ENCODE results near the gene UNKL.
A peak's percentile ranks its signal among the peaks of the same experiment; 100 is the strongest.

UNKL gene

GRCh38 chr16:1401758-1402154, 12.7 kb downstream of the UNKL start:
- DNase-seq (ENCODE audit: low read depth) = no peak

- no peak for DNase-seq (ENCODE audit: low read depth)
Observed at GRCh38 chr16:1401061-1401757, 13.3 kb downstream of the UNKL start.

GRCh38 chr16:1398826-1399581, 15.5 kb downstream of the UNKL start:
- no peak for DNase-seq (ENCODE audit: low read depth)

GRCh38 chr16:1398351-1398750, 16.2 kb downstream of the UNKL start:
- no peak for DNase-seq (ENCODE audit: low read depth)

- DNase-seq (ENCODE audit: low read depth) = no peak
Observed at GRCh38 chr16:1397779-1398178, 16.7 kb downstream of the UNKL start.

GRCh38 chr16:1395444-1396031, 19.0 kb downstream of the UNKL start:
- no peak for DNase-seq (ENCODE audit: low read depth)

GRCh38 chr16:1394367-1394951, 20.0 kb downstream of the UNKL start:
- DNase-seq (ENCODE audit: low read depth) = no peak

- DNase-seq (ENCODE audit: low read depth) = no peak
Observed at GRCh38 chr16:1393613-1394176, 20.8 kb downstream of the UNKL start.

- DNase-seq (ENCODE audit: low read depth) = no peak
Observed at GRCh38 chr16:1392826-1393225, 21.7 kb downstream of the UNKL start.

GRCh38 chr16:1390239-1390779, 24.2 kb downstream of the UNKL start:
- no peak for DNase-seq (ENCODE audit: low read depth)

GRCh38 chr16:1389762-1390161, 24.7 kb downstream of the UNKL start:
- no peak for DNase-seq (ENCODE audit: low read depth)

GRCh38 chr16:1387331-1387730, 27.2 kb downstream of the UNKL start:
- DNase-seq (ENCODE audit: low read depth) = no peak

- no peak for DNase-seq (ENCODE audit: low read depth)
Observed at GRCh38 chr16:1385232-1385631, 29.3 kb downstream of the UNKL start.

- DNase-seq (ENCODE audit: low read depth) = no peak
Observed at GRCh38 chr16:1383556-1383955, 30.9 kb downstream of the UNKL start.

- no peak for DNase-seq (ENCODE audit: low read depth)
Observed at GRCh38 chr16:1381612-1382406, 32.7 kb downstream of the UNKL start.

GRCh38 chr16:1380195-1380594, 34.3 kb downstream of the UNKL start:
- DNase-seq (ENCODE audit: low read depth) = no peak

GRCh38 chr16:1379304-1380076, 35.0 kb downstream of the UNKL start:
- DNase-seq (ENCODE audit: low read depth) = peak; percentile 52

- peak; percentile 35 for DNase-seq (ENCODE audit: low read depth)
Observed at GRCh38 chr16:1378804-1379303, 35.6 kb downstream of the UNKL start.

GRCh38 chr16:1378087-1378803, 36.3 kb downstream of the UNKL start:
- no peak for DNase-seq (ENCODE audit: low read depth)

Data from activated T-helper 1 cell treated with Interleukin-2 at 50 U/mL for 16 hours (primary cell).